Mesenteric fat pad (tissue), 1 donor: Measurements from ENCODE around the gene USHBP1. TPM values are rescaled to one million over a fixed set of nuclear protein-coding genes. Genes with fewer than 3 reads are reported as not detected.

Experiments
- DNase-seq: peaks from one replicate; pipeline ENCODE4 v3.0.0-alpha.2; 2020; ENCODE audit warnings: low spot score
- long read RNA-seq: library from polyadenylated mRNA; unstranded; transcript quantifications from one replicate; pipeline ENCODE4 v2.0.0, GENCODE V29; 2020
- total RNA-seq: library from RNA; stranded (reverse); fragmentation: NEBNext Ultra II Directional; extraction: Animal tissue kit (Norgen Biotek cat#: 25700); gene quantifications from one replicate; pipeline ENCODE4 v1.2.1, GENCODE V29; 2021
- donor health status: DM: yes; HTN: yes; CAD: no.

The USHBP1 gene
- total RNA-seq = 11.3 TPM
- long read RNA-seq, transcript USHBP1-201 (13 exons, 3,335 nt) = major isoform, 14 of 28 reads
- long read RNA-seq, partial matches to known transcripts = 5 of 28 reads
- long read RNA-seq, other reads (novel, unspliced or antisense) = 8 of 28 reads

- no peak for DNase-seq
These were observed at the start of gene USHBP1 for GRCh38 chr19:17264641-17264979. TSS of gene USHBP1 (minus strand) at chr19:17264745. CDS start at chr19:17264299, 446 bp downstream.

- no peak for DNase-seq
These were observed 49.6 kb upstream of the USHBP1 start for GRCh38 chr19:17314007-17314593.

GRCh38 chr19:17312189-17313113 lies 47.9 kb upstream of the USHBP1 start:
- DNase-seq = no peak

GRCh38 chr19:17311455-17312188 lies 47.1 kb upstream of the USHBP1 start:
- DNase-seq = no peak

GRCh38 chr19:17309965-17310461 lies 45.5 kb upstream of the USHBP1 start:
- DNase-seq = no peak

- peak; percentile 98 for DNase-seq
These were observed 44.8 kb upstream of the USHBP1 start, which contains the start of gene DDA1 for GRCh38 chr19:17309198-17309964. TSS of gene DDA1 (plus strand) at chr19:17309563. CDS start at chr19:17309655, 92 bp downstream.

GRCh38 chr19:17307876-17308377 lies 43.4 kb upstream of the USHBP1 start:
- no peak for DNase-seq

- no peak for DNase-seq
These were observed 41.8 kb upstream of the USHBP1 start for GRCh38 chr19:17306285-17306714.

GRCh38 chr19:17305517-17306284 lies 41.2 kb upstream of the USHBP1 start, which contains the start of gene MRPL34:
TSS of gene MRPL34 (plus strand) at chr19:17305872. CDS start at chr19:17305893, 21 bp downstream.
- DNase-seq = peak; percentile 97

GRCh38 chr19:17305216-17305516 lies 40.6 kb upstream of the USHBP1 start:
- DNase-seq = no peak

- DNase-seq = no peak
These were observed 40.1 kb upstream of the USHBP1 start for GRCh38 chr19:17304386-17305215.

GRCh38 chr19:17303940-17304267 lies 39.4 kb upstream of the USHBP1 start:
- no peak for DNase-seq

- peak; percentile 98 for DNase-seq
These were observed 38.8 kb upstream of the USHBP1 start, which contains the start of gene ABHD8 for GRCh38 chr19:17303167-17303939. TSS of gene ABHD8 (minus strand) at chr19:17303425. CDS start at chr19:17301616, 1,809 bp downstream.

GRCh38 chr19:17302391-17303166 lies 38.0 kb upstream of the USHBP1 start:
- no peak for DNase-seq

GRCh38 chr19:17300992-17301619 lies 36.6 kb upstream of the USHBP1 start:
- DNase-seq = peak; percentile 82

GRCh38 chr19:17296976-17297375 lies 32.4 kb upstream of the USHBP1 start:
- no peak for DNase-seq

GRCh38 chr19:17296273-17296672 lies 31.7 kb upstream of the USHBP1 start:
- no peak for DNase-seq
